A549 (cell line): Measurements from ENCODE around the gene NSMF. TPM values are rescaled to one million over a fixed set of nuclear protein-coding genes. Genes with fewer than 3 reads are reported as not detected.
A peak's percentile ranks its signal among the peaks of the same experiment; 100 is the strongest.

Experiments
- ATAC-seq, 2 experiments: fragments of 200-7000 bp in 1 of 2; fragments of >200 bp in 1 of 2; cut with Nextera tagmentation in 1 of 2; cut with Tn5 transposase in 1 of 2; 3 replicates each; pipeline versions ENCODE4 v1.8.0 to v1.9.1; 2018 to 2020; ENCODE audit warnings: mild to moderate bottlenecking in 1 of 2, moderate library complexity in 1 of 2
- CTCF ChIA-PET: fragments of 300-600 bp; sonication (Branson Sonifier 250); formaldehyde crosslinking; extraction: SDS; loops from one replicate; lab custom pipeline; 2021; ENCODE audit warnings: antibody characterized with exemption, inconsistent platforms; lab: Yijun Ruan, JAX
- POLR2A ChIA-PET: fragments of 350-600 bp; formaldehyde crosslinking; extraction: SDS; loops from one replicate; lab custom pipeline; 2021; ENCODE audit warnings: antibody characterized with exemption, inconsistent platforms; lab: Yijun Ruan, JAX
- DNase-seq, 2 experiments: peaks; one replicate each; pipeline versions ENCODE4 v3.0.0 to v3.0.0-alpha.2; 2011 to 2016; ENCODE audit warnings: low read depth in 1 of 2, low spot score in 1 of 2
- FAIRE-seq: peaks from 2 replicates; lab custom pipeline; 2011; peaks lifted over from hg19 to GRCh38; lab: Jason Lieb, UNC
- H3K27ac ChIP-seq, 2 experiments: fragments of >200 bp; sonication (Bioruptor Twin); formaldehyde crosslinking; 3 replicates each; pipeline ENCODE4 v1.5.1; 2016 to 2017
- H3K4me1 ChIP-seq: fragments of >200 bp; sonication (Bioruptor Twin); formaldehyde crosslinking; 3 replicates; pipeline ENCODE4 v1.6.1; 2016
- H3K4me2 ChIP-seq: fragments of >200 bp; sonication (Bioruptor Twin); formaldehyde crosslinking; 3 replicates; pipeline ENCODE4 v1.6.1; 2016
- H3K4me3 ChIP-seq: fragments of >200 bp; sonication (Bioruptor Twin); formaldehyde crosslinking; 3 replicates; pipeline ENCODE4 v1.5.1; 2016
- H3K9me3 ChIP-seq: fragments of >200 bp; sonication (Bioruptor Twin); formaldehyde crosslinking; 3 replicates; pipeline ENCODE4 v1.6.1; 2016
- ATOH8 ChIP-seq: fragments of 250-450 bp; sonication (Bioruptor Pico); IDR thresholded peaks from 2 replicates; pipeline ENCODE4 v1.5.0; 2020; ENCODE audit warnings: low read depth, mild to moderate bottlenecking, moderate library complexity
- EHMT2 ChIP-seq: fragments of 200-600 bp; sonication (generic); IDR thresholded peaks from 2 replicates; pipeline ENCODE4 v1.6.1; 2016; ENCODE audit warnings: antibody characterized with exemption, low read depth, mild to moderate bottlenecking, moderate library complexity
- EP300 ChIP-seq, 2 experiments: fragments of >200 bp; sonication (Bioruptor Twin); formaldehyde crosslinking; IDR thresholded peaks; 2 replicates in 1 of 2; 3 replicates in 1 of 2; pipeline ENCODE4 v1.6.1; 2016 to 2017
- FOSB ChIP-seq: fragments of 250-450 bp; sonication (Bioruptor Pico); IDR thresholded peaks from 2 replicates; pipeline ENCODE4 v1.5.0; 2020; ENCODE audit warnings: mild to moderate bottlenecking, moderate library complexity
- FOXS1 ChIP-seq: fragments of 250-450 bp; sonication (Bioruptor Pico); IDR thresholded peaks from 2 replicates; pipeline ENCODE4 v1.5.0; 2020; ENCODE audit warnings: mild to moderate bottlenecking, moderate library complexity
- GATA3 ChIP-seq: IDR thresholded peaks from 2 replicates; pipeline ENCODE4 v1.6.1; 2012; ENCODE audit warnings: borderline replicate concordance
- HDAC2 ChIP-seq: fragments of 200-600 bp; sonication (generic); IDR thresholded peaks from 2 replicates; pipeline ENCODE4 v1.6.1; 2016
- KDM1A ChIP-seq: fragments of 200-600 bp; sonication (generic); IDR thresholded peaks from 2 replicates; pipeline ENCODE4 v1.6.1; 2016; ENCODE audit warnings: low read depth, mild to moderate bottlenecking
- MAZ ChIP-seq: fragments of 150-350 bp; IDR thresholded peaks from 2 replicates; pipeline ENCODE4 v1.6.1; 2014; ENCODE audit warnings: antibody characterized with exemption, low read depth, low read length, borderline replicate concordance
- NFE2L2 ChIP-seq: fragments of 150-350 bp; conservative IDR thresholded peaks from 2 replicates; pipeline ENCODE4 v1.6.1; 2014; ENCODE audit warnings: low read length
- RFX5 ChIP-seq: fragments of 450-650 bp; IDR thresholded peaks from 2 replicates; pipeline ENCODE4 v1.7.1; 2014; ENCODE audit warnings: antibody characterized with exemption, mild to moderate bottlenecking, moderate library complexity
- TFCP2L1 ChIP-seq: fragments of 250-450 bp; sonication (Bioruptor Pico); IDR thresholded peaks from 2 replicates; pipeline ENCODE4 v1.5.0; 2021; ENCODE audit warnings: mild to moderate bottlenecking
- TP53 ChIP-seq: fragments of 250-450 bp; sonication (Bioruptor Pico); IDR thresholded peaks from 2 replicates; pipeline ENCODE4 v1.5.0; 2021; ENCODE audit warnings: mild to moderate bottlenecking, moderate library complexity
- ZNF302 ChIP-seq: fragments of 250-450 bp; sonication (Bioruptor Pico); IDR thresholded peaks from 2 replicates; pipeline ENCODE4 v1.9.0; 2021; ENCODE audit warnings: inconsistent platforms, mild to moderate bottlenecking, moderate library complexity
- WGBS: methylation state at CpG from one replicate; pipeline ENCODE4 v1.1.6; 2017; ENCODE audit errors: missing lambda C conversion rate; 5-methylcytosine and 5-hydroxymethylcytosine counted together
- polyA plus RNA-seq, 4 experiments: library from polyadenylated mRNA; depleted of rRNA in 3 of 4; stranded (reverse); fragments of >200 nt; fragmentation: RNase III in 1 of 4; extraction: RNeasy Plus Mini Kit Qiagen cat#74134 plus additional on column Dnase treatment in 1 of 4; gene quantifications; 2 replicates in 3 of 4; 3 replicates in 1 of 4; pipeline ENCODE4 v1.2.3, GENCODE V29; 2011 to 2017
- TF ChIP-seq, protein P1 (sequence below): fragments of >200 bp; sonication (Bioruptor Twin); formaldehyde crosslinking; IDR thresholded peaks from 3 replicates; pipeline ENCODE4 v1.5.1; 2016
- TF ChIP-seq, protein P2 (sequence below): fragments of 250-450 bp; sonication (Bioruptor Pico); IDR thresholded peaks from 2 replicates; pipeline ENCODE4 v1.5.0; 2021; ENCODE audit warnings: mild to moderate bottlenecking, moderate library complexity, borderline replicate concordance

NSMF gene
- polyA plus RNA-seq, 2 of the 4 experiments (the other 2 are of a cell fraction) = 16.0 to 29.2 TPM

- 80% methylated on average over 16 of the region's 27 CpGs for WGBS
- no peak overlapping the region for H3K4me3 ChIP-seq
- no peak for TF ChIP-seq MAZ
- TF ChIP-seq, protein P1, sequence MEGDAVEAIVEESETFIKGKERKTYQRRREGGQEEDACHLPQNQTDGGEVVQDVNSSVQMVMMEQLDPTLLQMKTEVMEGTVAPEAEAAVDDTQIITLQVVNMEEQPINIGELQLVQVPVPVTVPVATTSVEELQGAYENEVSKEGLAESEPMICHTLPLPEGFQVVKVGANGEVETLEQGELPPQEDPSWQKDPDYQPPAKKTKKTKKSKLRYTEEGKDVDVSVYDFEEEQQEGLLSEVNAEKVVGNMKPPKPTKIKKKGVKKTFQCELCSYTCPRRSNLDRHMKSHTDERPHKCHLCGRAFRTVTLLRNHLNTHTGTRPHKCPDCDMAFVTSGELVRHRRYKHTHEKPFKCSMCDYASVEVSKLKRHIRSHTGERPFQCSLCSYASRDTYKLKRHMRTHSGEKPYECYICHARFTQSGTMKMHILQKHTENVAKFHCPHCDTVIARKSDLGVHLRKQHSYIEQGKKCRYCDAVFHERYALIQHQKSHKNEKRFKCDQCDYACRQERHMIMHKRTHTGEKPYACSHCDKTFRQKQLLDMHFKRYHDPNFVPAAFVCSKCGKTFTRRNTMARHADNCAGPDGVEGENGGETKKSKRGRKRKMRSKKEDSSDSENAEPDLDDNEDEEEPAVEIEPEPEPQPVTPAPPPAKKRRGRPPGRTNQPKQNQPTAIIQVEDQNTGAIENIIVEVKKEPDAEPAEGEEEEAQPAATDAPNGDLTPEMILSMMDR = no peak
- no peak for TF ChIP-seq TFCP2L1 (CRISPR knock-in tag)
- TF ChIP-seq HDAC2 = no peak
- CTCF ChIA-PET = interaction anchor here (1.1 to 8.1 kb wide), 3 partner anchors 16 to 132 kb away, joined by 4 to 98 read pairs (median 4); partner anchors contain the start of gene ENTPD8
- POLR2A ChIA-PET = no interaction called here
- no peak for FAIRE-seq
- no peak overlapping the region for H3K4me2 ChIP-seq
- no peak overlapping the region for H3K27ac ChIP-seq
- no peaks in the 10 kb centered on the region for H3K9me3 ChIP-seq
- peak in 1 of 2 experiments; percentile 8; a peak in 1 of 6 replicates for ATAC-seq
- peaks cover 20% of the 10 kb centered on the region; the same call in 1 of the 3 replicates for H3K4me1 ChIP-seq
- DNase-seq = no peak
These were observed 30.1 kb downstream of the NSMF start for GRCh38 chr9:137428841-137429545.

DNA sequence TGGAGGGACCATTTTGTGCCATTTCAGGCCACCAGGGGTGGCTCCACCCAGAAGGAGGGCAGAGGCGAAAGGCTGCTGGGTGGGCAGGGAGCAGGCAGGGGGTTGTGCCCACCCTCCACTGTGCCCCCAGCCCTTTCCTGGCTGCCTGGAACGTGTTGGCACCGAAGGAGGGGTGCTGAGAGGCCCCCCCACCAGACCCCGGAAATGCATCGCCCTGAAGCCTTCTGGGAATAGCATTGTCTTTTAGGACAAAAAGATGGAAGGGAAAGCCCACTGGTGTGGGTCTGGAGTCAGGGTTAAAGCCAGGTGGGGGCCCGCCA, 30.9 kb downstream of the NSMF start:
- H3K9me3 ChIP-seq = no peaks in the 10 kb centered on the region
- no peak overlapping the region for H3K4me2 ChIP-seq
- no peak for ATAC-seq
- no peak overlapping the region for H3K27ac ChIP-seq
- no peak for DNase-seq
- WGBS = 89% methylated on average over 4 of the region's 6 CpGs
- CTCF ChIA-PET = interaction anchor here (0.8 to 8.1 kb wide), 2 partner anchors 11 to 16 kb away, joined by 3 to 98 read pairs; partner anchors contain the start of gene ENTPD8
- FAIRE-seq = no peak
- POLR2A ChIA-PET = no interaction called here
- no peak for TF ChIP-seq NFE2L2
- no peak for TF ChIP-seq GATA3
- TF ChIP-seq FOSB (CRISPR knock-in tag) = no peak
- TF ChIP-seq KDM1A = no peak
- TF ChIP-seq EP300 (IDR thresholded peaks at IDR 0.05) = no peak
- TF ChIP-seq ATOH8 (CRISPR knock-in tag) = no peak
- TF ChIP-seq, protein P2, sequence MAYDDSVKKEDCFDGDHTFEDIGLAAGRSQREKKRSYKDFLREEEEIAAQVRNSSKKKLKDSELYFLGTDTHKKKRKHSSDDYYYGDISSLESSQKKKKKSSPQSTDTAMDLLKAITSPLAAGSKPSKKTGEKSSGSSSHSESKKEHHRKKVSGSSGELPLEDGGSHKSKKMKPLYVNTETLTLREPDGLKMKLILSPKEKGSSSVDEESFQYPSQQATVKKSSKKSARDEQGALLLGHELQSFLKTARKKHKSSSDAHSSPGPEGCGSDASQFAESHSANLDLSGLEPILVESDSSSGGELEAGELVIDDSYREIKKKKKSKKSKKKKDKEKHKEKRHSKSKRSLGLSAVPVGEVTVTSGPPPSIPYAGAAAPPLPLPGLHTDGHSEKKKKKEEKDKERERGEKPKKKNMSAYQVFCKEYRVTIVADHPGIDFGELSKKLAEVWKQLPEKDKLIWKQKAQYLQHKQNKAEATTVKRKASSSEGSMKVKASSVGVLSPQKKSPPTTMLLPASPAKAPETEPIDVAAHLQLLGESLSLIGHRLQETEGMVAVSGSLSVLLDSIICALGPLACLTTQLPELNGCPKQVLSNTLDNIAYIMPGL (CRISPR knock-in tag) = no peak
- no peak for TF ChIP-seq TFCP2L1 (CRISPR knock-in tag)
- TF ChIP-seq TP53 = no peak
- TF ChIP-seq MAZ = no peak
- TF ChIP-seq ZNF302 (CRISPR knock-in tag) = no peak
- TF ChIP-seq EHMT2 = no peak
- no peak for TF ChIP-seq FOXS1 (CRISPR knock-in tag)
- no peak for TF ChIP-seq RFX5
- no peak overlapping the region for H3K4me3 ChIP-seq
- peaks cover 20% of the 10 kb centered on the region; the same call in 1 of the 3 replicates for H3K4me1 ChIP-seq
